Measurements from ENCODE around the gene CD81. TPM values are rescaled to one million over a fixed set of nuclear protein-coding genes. Genes with fewer than 3 reads are reported as not detected.
A peak's percentile ranks its signal among the peaks of the same experiment; 100 is the strongest.

CD81 gene
- total RNA-seq, 1 donor from 2014 or later, result 377 TPM

GRCh38 chr11:2421226-2421994, 44.3 kb downstream of the CD81 start:
- no peak for DNase-seq

GRCh38 chr11:2421996-2422395, 44.9 kb downstream of the CD81 start:
- DNase-seq, result no peak

DNA sequence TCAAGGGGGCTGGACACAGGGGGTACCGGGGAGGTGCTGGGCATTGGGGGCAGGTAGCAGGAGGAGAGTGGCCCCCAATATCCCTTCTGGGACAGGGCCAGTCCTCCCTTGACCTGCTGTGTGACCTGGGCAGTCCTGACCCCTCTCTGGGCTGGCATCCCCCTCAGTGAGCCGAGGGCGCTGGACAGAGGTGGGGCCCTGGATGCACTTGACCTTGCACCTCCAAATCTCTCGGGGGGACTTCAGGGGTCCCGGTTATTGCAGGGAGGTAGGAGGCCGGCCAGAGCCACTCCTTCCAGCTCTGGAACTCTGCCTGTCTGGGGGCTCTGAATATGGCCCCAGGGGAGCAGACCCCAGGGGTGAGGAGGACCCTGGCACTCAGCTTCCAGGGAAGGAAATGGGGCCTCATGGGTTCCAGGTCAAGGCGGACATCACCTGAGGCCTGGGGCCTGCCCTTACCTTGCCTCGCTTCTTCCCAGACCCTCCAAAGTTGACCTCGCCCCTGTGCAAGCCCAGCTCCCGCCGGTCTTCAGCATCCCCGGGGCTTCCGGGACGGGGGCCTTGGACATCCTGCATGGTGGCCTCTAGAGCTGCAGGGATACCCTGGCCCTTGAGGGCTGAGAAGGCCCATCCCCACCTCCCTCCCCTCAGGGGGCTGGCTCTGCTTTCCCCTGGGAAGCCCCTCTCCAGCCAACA, 45.5 kb downstream of the CD81 start:
- no peak for DNase-seq

GRCh38 chr11:2423157-2424025, 46.3 kb downstream of the CD81 start:
- no peak for DNase-seq

DNA sequence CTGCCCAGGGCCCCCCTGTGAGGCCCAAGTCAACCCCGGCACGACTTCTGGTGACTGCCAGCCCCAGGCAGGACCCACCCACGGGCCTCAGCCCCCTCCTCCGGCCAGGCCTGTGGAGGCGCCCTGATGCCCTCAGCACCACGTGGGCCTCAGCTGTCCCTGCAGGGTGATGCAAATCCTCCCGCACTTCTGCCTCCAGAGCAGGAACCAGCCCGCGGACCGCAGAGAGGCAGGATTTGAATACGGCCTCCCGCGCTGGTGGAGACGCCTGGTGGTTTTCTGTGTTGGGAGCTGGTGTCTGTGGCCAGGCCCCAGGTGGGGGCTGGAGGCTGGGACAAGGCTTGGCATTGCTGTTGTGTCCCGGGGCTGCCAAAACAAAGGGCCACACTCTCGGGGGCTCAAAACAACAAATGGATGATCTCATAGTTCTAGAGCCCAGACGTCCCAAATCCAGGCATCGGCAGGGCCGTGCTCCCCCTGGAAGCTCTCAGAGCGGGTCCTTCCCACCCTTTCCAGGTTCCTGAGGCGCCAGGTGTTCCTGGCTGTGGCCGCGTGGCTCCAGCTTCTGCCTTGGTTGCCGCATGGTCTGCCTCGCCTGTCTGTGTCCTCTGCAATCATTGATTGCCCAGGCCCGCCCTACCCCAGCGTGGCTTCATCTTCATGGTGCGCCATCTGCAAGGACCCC, 47.8 kb downstream of the CD81 start:
- no peak for DNase-seq

- no peak for DNase-seq
These were observed 48.4 kb downstream of the CD81 start for GRCh38 chr11:2425506-2425905.

DNA sequence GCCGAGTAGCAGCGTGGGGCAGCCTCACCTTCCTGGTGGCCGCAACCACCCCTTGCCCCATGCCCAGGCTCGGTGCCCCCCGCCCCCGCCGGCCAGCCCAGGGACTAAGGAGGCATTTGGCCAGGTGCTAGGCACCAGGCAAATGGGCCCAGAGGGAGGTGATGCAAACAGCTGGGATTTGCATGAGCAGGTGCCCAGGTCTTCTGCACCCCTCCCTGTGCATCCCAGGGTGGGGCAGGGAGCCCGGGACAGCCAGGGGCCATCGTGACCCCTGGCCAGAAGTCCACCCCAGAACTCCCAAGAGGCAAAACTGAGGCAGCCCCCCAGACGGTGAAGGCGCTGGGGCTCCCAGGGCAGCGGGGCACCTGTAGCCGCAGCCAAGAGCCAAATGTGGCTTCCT, 49.1 kb downstream of the CD81 start:
- DNase-seq, result no peak

DNA sequence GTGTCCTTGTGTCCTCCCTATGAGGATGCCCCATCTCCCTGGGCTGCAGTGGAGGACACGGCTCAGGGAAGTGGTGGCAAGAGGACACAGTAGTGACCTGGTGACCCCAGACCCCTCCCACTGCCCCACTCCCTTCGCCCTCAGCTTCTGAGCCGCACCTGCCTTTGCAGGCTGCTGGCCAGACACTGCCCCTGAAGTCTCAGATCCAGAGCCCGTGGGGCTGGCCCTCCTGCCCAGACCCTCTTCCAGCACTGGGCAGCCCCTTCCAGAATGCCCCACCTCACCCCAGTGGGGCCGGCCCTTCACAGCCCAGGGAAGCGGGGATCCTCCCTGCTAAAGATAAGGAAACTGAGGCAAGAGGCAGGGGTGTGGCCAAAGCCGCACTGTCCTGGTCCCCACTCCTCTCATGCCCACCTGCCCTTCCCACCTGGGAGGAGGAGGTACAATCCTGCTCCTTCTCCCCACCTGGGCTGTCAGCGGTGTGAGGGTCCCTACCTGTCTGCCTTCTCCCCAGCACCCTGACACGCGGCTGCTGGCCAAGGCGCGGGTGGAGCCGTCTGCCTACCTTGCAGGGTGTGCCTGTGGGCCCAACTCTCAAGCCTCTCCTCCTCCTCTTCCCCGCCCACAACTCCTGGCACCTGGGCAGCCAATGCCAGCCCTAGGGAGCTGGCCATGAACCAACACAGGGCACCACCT, 49.9 kb downstream of the CD81 start:
- DNase-seq, result no peak

DNA sequence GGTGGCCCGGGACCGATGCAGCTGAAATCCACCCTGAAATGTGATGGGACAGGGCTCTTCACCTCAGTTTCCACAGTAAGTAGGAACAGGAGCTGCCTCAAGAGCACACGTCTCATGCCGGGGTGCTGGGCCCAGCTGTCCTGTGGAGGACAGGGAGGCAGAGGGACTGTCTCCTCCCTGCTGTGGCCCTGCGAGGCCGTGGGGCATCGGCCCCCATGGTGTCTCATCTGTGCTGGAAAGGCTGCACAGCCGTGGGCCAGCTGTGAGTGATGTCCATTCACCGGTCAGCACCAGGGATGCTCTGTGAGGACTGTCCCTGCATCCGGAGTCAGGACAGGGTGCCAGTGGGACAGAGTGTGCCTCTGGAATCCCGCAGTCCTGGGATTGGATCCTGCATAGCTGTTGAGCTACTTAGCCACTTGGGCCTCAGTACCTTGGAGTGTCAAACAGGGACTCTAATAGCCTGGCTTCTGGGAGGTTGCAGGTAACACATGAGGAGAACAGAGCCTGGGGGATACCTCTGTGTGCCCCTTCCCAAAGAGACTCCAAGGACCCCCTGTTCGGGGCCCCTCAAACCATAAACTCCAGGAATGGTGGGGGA, 50.7 kb downstream of the CD81 start:
- no peak for DNase-seq

GRCh38 chr11:2428322-2428795, 51.2 kb downstream of the CD81 start:
- DNase-seq, result peak; percentile 81

GRCh38 chr11:2431395-2431794, 54.3 kb downstream of the CD81 start:
- DNase-seq, result no peak

- no peak for DNase-seq
These were observed 55.1 kb downstream of the CD81 start for GRCh38 chr11:2432171-2432621.

DNA sequence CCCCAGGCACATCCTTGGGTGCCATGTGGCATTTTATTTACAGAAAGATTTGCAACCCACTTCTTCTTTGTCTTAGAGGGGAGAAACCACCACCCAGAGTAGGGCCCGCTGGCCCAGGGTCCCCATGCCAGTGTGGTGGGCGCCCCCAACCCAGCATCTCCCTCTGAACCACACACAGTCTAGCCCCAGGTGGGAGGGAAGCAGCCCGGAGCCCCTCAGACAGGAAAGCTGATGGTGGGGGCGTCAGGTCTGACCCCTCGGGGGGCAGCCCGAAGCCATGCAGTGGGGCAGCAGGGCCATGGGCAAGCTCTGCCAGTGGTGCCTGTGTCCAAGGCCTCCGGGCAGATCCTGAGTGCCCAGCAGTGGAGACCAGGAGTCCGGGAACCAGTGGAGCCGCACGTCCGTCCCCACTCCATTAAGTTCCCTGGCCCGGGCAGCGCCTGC, 55.5 kb downstream of the CD81 start:
- no peak for DNase-seq

GRCh38 chr11:2433106-2433925, 56.2 kb downstream of the CD81 start:
- no peak for DNase-seq

- no peak for DNase-seq
These were observed 56.9 kb downstream of the CD81 start for GRCh38 chr11:2434008-2434407.

GRCh38 chr11:2434506-2435255, 57.6 kb downstream of the CD81 start:
- no peak for DNase-seq

- no peak for DNase-seq
These were observed 58.3 kb downstream of the CD81 start for GRCh38 chr11:2435288-2436012.

GRCh38 chr11:2436013-2436520, 59.0 kb downstream of the CD81 start:
- DNase-seq, result no peak
